HG02588 (cell line): Measurements from ENCODE around the gene ANXA2.
A peak's percentile ranks its signal among the peaks of the same experiment; 100 is the strongest.
"Not testable (repeated sequence)": the region's sequence is repeated elsewhere in the genome, so short reads cannot be mapped to it uniquely, and the experiment has no call there.

ENCODE experiments used
- ATAC-seq: cut with Tn5 transposase; IDR thresholded peaks from one replicate; pipeline ENCODE4 v1.9.1; 2021; ENCODE audit warnings: mild to moderate bottlenecking, moderate library complexity; ENCODE audit not compliant: unreplicated experiment

The ANXA2 gene

GRCh38 chr15:60411774-60412425, 14.1 kb upstream of the ANXA2 start:
- no peak for ATAC-seq

GRCh38 chr15:60410350-60410749, 12.6 kb upstream of the ANXA2 start:
- ATAC-seq: not testable (repeated sequence)

DNA sequence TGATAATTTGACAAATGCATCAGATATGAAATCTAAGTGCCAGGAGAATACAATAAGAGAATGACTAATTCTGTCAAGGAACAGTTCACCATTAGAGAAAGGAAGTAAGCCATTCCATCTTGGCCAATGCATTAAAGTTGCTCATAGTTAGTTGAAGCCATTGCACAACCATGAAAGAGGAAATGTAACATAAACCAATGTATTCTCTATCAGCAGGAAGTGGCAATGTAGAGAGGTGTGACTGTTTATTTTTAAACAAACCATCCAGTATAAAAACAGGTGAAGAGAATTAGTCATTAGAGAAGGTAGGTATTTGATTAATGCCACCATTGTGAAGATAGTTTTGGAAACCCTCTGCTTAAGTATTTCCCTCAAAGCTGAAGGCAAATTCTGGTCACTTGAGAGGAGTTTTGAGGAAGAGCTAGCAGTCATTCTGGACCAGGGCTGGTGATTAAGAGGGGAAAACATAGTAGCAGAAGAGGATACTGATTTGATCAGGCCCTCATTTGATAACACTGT, 10.7 kb upstream of the ANXA2 start:
- no peak for ATAC-seq

DNA sequence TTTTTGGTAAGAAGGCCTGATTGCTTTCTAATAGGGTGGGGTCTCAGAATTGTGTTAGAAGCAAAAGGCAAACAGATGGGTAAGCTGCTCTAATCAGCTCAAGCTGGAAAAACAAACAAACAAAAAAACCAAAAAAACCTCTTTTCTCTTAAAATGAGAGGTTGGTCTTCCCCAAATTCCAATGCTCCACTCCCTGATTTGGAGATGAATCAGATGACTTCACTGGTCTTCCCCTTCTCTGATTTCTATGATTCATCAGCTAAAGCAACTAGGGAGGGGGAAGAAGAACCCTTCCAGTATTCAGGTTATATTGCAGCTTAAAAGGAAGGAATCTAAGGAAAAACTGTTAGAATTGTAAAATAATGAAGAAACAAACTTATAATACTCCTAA, 9.6 kb upstream of the ANXA2 start:
- no peak for ATAC-seq

DNA sequence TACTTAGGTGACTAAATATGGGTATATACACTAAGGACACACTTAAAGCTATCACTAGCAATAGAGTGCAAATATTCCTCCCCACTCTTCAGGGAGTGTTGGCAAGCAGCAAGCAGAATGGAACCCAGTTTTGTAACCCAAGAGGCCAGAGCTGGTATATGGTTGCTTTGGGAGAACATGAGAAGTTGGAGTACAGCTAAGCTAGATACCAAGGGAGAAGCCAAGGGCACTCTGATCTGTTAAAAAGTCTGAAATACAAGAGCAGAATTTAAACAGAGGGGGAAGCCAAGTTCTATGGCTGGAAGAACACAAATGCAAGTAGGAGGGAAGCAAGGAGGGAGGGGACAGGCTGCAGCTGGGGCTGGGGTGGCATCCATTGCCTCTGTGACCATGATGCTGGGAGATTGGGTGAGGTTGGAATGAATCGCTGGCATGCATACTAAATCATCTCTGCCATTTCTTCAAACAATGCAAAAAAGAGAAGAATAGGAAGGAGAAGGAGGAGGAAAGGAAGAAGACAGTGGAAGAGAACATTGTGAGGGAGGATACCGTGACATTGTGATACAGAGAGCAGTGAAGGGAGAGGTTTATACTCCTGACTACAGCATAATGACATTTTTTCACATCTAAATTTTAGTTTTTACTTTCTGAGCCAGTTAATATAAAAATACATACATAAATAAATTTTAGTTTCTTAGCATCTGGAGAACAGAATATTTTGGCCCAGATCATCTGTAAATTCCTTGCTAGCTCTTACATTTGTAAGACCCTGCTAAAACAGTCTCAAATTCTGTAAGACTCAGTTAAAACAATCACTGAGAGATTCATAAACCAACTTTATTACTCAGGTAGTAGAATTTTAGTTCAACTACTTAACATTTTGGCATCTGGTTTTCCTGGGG, 9.0 kb upstream of the ANXA2 start:
- ATAC-seq: no peak

- ATAC-seq: no peak
Measured at GRCh38 chr15:60405399-60405798, 7.6 kb upstream of the ANXA2 start.

- not testable (repeated sequence) for ATAC-seq
Measured at GRCh38 chr15:60404351-60404750, 6.6 kb upstream of the ANXA2 start.

DNA sequence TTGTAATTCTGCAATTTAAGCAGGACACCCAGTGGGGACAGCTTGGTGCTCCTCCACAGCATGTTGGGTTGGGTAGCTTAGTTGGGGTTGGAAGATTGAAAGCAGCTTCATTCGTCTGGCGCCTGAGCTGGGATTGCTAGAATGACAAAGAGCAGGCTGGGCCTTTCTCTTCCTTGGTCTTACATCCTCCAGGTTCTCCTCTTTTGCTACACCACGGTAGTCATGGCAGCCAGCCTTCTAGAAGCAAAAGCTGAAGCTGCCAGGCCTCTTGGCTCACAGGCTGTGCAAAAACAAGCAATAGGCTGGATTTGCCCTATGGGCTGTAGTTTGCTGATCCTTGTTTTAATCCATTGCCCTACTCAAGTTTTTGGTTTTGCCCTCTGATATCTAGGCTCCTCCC, 3.2 kb upstream of the ANXA2 start:
- no peak for ATAC-seq

DNA sequence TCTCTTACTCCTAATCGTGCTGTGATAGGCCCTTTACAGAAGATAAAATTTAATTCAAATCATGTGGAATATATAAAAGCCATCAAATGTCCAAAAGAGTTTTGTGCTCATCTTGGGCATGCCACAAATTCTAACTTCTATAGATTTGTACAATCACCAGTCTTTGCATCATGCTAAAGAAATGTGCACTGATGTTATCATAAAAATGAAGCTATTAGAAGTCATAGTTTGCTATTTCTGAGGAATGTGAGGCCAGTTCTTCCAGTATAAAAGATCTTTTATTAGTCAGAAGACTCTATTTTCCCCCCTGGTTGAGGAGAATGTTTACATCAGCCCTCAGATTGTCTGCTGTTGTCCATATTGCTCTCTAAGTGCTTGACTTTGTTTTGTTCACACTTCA, 2.1 kb upstream of the ANXA2 start:
- no peak for ATAC-seq

DNA sequence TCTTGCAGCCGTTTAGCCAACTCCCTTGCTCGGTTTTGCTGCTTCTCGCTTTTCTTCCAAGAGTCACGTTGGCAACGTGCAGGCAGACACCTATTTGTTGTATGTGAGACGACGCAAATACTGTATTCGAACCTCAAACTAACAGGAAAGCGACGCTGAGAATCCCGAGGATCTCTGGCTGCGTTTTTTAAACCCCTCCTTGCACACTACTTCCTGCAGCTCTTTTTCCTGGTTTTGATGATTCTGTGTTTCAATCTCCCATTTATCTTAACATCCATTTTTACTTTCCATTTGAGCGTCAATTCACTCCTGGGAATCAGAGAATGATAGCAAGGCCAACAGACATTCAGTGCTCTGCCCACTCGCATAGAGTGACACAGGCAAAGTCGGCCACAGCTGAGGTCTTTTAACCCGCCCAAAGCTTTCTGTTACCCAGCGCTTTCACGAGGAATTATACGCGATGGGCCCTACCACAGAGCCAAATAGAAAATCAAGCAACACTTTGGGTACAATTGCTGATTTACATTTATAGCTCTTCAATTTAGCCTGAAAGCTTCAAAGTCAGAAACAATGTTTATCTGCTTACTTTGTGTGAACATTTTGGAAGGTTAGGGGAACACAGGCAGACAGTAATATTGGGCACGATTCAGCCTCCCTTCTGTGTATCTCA, 1.6 kb upstream of the ANXA2 start:
- no peak for ATAC-seq

GRCh38 chr15:60396958-60397771, 621 bp downstream of the ANXA2 start:
- ATAC-seq: peak; percentile 79

DNA sequence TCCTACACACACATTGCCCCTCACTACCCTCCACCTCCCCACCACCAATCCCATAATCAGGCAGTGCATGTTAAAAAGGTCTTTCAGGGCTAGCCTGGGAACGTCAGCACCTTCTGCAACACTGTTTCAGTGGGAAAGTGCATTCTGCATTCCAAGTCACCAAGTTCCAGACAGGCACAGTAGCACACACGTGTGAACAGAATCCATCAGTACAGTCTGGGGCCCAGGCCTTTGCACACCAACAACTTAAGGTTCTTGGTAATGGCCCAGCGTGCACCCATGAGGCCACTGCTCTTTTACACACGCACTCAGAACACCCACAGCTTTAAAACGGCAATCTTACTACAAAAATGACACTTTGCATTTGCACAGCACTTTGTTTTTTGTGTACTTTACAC, 1.2 kb downstream of the ANXA2 start:
- no peak for ATAC-seq

GRCh38 chr15:60396100-60396499, 1.7 kb downstream of the ANXA2 start:
- no peak for ATAC-seq

DNA sequence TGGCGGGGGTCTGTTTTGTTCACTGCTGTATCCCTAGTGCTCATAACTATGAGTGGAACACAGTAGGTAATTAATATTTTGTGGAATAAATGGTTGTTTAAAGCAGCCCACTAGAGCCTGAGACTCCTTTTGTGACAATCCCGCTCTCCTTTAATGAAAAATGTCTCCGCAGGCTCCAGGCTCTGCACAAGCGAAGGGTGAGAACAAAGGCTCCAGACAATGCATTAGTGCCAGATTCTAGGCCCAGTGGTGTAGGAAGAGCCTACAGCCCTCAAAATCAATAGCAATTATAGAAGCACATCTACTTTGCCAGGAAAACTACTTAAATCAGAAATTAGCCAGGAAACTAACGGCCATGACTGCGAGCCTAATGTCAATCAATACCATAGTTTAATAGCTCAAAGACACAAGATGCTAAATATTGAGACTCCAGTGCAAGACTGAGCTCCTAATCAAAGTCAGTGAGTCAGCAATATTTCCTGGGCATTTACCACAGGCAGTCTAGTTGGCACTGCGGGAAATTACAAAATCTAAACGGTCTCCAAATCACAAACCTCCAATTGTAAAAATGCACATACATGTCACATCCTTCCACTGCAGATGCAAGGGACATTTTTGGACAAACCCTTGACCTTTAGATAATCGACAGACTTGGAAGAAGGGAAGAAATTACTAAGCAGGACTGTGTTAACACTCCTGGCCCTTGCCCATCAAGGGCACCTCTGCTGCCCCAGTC, 2.3 kb downstream of the ANXA2 start:
- ATAC-seq: no peak

- ATAC-seq: no peak
Measured at GRCh38 chr15:60394689-60395097, 3.1 kb downstream of the ANXA2 start.

DNA sequence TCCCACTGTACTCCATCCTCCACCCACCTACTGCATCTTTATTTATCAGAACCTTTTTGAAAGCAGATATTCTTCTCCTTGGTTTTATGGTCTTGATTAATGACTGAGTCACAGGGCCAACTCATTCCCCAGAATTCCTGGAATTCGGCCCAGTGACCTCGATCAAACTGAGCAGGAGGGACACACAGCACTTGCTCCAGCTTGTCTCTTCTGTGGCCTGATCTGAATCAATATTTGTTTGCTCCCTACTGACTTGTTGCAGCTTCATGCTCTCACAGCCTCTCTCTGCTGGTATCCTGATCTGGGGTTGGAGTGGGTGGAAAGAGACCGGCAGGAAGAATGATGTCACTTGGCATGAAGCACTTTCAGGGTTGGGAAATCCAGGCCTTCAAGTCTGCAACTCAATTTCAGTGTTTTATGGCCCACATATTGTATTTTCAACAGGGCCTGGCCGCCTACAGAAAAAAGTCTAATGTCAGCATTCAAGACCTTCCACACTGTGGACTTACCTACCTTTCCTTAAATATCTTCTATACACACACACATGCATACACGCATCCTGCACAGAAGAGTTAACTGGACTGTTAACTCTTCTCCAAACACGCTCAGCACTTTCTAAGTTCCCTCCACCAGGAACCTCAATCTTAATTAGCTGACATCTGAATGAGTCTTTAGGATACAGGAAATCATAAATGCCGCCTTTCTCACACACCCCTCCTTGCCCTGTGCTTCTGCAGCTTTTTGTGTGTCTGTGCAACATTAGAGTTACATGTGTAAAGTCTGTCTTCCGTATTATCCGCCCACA, 4.6 kb downstream of the ANXA2 start:
- no peak for ATAC-seq

DNA sequence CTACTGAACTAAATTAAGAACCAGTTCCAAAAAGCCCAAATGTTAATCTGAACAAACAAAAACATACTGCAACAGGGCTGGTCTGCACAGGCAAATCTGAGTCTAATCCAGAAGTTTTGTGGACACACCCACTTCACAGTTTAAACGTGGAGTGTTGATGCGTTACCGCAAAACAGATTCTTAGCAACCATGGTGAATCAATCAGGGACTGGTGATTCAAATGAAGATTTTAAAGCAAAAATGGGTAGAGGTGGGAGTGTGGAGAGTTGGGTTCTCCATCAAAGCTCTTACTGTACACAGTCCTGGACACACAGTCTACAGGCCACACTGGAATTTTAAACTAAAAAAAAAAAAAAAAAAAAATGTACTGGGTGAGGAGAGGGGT, 5.2 kb downstream of the ANXA2 start:
- ATAC-seq: no peak

DNA sequence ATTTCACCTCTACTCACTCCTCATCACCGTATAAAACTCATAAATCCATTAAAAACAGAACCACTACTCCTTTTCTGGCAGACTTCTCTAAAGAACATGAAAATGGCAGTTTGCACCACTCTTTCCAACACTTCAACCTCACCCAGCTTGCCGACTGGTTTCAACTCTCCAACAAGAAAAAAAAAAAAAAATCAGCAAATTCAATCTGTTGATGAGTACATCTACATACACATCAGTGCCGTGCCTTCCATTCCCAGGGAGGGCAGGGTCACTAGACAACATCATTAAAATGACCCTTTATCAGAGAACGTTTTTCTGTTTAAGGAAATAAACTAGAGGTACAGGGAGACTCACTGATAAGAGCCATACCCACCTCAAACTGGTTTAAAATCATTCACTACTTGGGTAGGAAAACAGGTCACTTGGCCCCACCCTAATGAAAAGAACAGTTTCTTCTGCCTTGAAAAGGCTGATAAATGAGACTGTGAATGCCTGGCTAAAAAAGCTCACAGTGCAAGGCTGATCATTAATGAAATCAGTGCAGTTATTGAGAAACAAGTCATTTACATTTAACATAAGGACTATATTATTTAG, 6.0 kb downstream of the ANXA2 start:
- ATAC-seq: no peak
